ENCODE data around the gene EFCAB7.

EFCAB7 gene, protein sequence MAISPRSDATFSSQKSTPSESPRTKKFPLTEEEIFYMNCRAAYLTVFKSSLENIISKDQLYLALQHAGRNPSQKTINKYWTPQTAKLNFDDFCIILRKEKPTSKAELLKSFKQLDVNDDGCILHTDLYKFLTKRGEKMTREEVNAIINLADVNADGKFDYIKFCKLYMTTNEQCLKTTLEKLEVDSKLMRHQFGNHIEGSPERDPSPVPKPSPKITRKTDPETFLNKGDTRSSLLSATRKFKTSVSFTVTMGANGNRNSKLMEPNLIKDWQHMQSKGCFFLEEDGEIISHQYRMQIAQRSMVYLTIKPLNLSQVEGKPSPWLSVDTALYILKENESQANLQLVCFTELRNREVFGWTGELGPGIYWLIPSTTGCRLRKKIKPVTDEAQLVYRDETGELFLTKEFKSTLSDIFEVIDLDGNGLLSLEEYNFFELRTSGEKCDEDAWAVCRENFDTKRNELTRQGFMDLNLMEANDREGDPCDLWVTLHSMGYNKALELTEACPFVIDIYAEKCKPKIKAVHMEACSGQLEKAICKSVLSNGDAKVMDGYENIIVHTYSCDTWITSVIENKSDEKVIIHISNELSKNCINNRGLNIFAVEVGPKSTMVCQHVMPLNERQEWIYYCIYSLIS

GRCh38 chr1:63522891-63523728 lies at the start of gene EFCAB7, which contains the start of gene ITGB3BP:
Gene EFCAB7, plus strand, starts transcription at chr1:63523525. Its CDS starts 2,048 bp downstream, at chr1:63525573.
Gene ITGB3BP, minus strand, starts transcription at chr1:63523225. Its CDS starts 92 bp downstream, at chr1:63523133.
- DNase-seq (ENCODE audit: low read depth in 2 of 2, low spot score in 1 of 2) = peak; percentile 56 to 57

- no peak for DNase-seq (ENCODE audit: low read depth in 2 of 2, low spot score in 1 of 2)
Observed at GRCh38 chr1:63475761-63476160, 47.6 kb upstream of the EFCAB7 start.

DNA sequence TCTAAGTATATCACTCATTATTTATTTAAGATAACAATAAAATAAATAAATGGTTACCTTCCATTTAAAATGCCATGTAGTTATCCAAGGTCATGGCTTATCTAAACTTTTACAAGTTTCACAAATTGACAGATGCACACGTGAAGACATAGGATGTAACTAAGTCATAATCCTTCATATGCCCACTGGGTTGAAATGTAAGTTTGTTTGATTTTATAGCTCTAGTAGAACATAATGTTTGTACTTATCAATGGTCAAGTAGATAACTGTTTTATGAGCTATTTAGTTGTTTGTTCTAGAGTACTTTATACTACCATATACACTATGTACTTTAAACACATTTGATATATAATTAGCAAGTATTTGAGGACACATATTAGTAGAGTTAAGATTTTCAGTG lies 43.3 kb upstream of the EFCAB7 start:
- DNase-seq (ENCODE audit: low read depth in 2 of 2, low spot score in 1 of 2) = no peak

DNA sequence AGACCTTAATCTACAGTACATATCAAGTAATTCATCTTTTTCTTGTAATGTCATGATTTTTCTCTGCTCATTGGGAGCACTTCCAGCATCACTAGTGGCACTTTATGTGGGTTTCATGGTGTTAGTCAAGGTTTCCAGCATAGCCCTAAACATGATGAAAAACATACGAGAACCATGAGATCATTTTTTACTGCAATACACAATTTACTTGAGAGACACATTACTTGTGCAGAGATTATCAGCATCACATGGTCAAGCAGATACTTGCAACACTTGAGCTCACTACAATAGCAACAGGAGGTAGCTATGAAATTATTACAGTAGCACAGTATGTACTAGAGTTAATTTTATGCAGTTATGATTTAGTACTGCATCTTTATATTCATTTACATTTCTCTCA lies 36.7 kb upstream of the EFCAB7 start:
- no peak for DNase-seq (ENCODE audit: low read depth in 2 of 2, low spot score in 1 of 2)

GRCh38 chr1:63487336-63488065 lies 35.8 kb upstream of the EFCAB7 start:
- no peak for DNase-seq (ENCODE audit: low read depth in 2 of 2, low spot score in 1 of 2)

- no peak for DNase-seq (ENCODE audit: low read depth in 2 of 2, low spot score in 1 of 2)
Observed at GRCh38 chr1:63497577-63497976, 25.7 kb upstream of the EFCAB7 start.

DNA sequence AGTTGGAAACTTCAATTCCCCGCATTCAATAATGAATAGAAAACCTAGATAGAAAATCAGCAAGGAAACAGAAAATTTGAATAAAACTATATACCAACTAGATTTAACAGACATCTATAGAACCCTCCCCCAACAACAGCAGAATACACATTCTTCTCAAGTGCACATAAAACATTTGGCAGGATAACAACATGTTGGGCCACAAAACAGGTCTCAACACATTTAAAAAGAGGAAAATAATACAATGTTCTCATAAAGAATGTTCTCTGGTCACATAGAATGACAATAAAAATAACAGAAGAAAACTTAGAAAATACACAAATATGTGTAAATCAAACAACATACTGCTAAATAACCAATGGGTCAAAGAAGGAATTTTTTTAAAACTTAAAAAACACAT lies 25.2 kb upstream of the EFCAB7 start:
- DNase-seq (ENCODE audit: low read depth in 2 of 2, low spot score in 1 of 2) = no peak

- no peak for DNase-seq (ENCODE audit: low read depth in 2 of 2, low spot score in 1 of 2)
Observed at GRCh38 chr1:63501256-63501655, 22.1 kb upstream of the EFCAB7 start.

GRCh38 chr1:63506782-63507181 lies 16.5 kb upstream of the EFCAB7 start:
- DNase-seq (ENCODE audit: low read depth in 2 of 2, low spot score in 1 of 2) = no peak

GRCh38 chr1:63509718-63510117 lies 13.6 kb upstream of the EFCAB7 start:
- DNase-seq (ENCODE audit: low read depth in 2 of 2, low spot score in 1 of 2) = no peak

GRCh38 chr1:63512584-63512983 lies 10.7 kb upstream of the EFCAB7 start:
- no peak for DNase-seq (ENCODE audit: low read depth in 2 of 2, low spot score in 1 of 2)

DNA sequence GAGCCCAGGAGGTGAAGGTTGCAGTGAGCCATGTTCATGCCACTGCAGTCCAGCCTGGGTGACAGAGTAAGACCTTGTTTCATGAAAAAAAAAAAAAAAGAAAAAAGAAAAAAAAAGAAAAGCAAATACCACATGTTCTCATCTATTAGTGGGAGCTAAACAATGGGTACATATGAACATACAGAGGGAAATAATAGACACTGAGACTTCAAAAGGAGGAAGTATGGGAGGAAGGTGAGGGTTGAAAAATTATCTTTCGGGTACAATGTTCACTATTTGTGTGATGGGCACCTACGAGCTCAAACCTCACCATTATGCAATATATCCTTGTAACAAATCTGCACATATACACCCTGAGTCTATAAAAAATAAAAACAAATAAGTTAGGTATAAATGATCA lies 6.7 kb upstream of the EFCAB7 start:
- DNase-seq (ENCODE audit: low read depth in 2 of 2, low spot score in 1 of 2) = no peak

DNA sequence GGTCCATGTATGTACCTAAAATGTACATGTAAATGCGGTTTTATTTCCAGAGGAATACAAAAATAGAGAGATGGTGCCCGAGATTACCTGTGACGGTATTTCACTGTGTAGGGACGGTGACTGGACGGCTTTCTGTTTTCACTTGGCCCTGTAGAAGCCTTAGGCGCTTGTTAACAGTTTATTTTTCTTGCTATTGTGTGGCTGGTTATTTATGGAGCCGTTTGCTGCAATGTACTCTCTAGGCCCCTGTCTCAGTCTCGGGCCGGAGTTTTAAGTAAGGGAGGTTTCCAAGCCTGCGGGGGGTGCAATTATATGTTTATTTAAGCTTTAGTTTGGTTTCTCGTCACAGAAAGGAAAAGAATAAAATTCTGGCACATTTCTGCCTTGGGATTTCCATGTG lies 413 bp downstream of the EFCAB7 start:
- DNase-seq (ENCODE audit: low read depth in 2 of 2, low spot score in 1 of 2) = no peak

DNA sequence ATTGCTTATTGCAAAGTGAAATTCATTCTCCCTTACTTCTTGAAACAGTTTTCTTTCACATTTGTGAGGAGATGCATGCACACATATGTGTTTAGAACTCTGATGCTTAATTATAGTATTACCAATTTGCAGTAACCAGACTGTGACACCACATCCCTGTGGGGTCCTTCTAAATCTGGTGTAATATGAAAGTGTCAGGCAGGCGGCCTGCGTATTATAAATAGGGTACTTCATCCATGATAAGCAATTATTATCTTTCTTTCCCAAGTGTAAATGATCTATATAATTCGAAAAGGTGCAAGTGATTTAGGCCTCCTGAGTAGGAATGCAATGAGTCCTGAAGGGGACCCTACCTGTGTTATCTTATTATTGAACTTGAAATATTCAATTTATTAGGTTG lies 876 bp downstream of the EFCAB7 start:
- no peak for DNase-seq (ENCODE audit: low read depth in 2 of 2, low spot score in 1 of 2)

DNA sequence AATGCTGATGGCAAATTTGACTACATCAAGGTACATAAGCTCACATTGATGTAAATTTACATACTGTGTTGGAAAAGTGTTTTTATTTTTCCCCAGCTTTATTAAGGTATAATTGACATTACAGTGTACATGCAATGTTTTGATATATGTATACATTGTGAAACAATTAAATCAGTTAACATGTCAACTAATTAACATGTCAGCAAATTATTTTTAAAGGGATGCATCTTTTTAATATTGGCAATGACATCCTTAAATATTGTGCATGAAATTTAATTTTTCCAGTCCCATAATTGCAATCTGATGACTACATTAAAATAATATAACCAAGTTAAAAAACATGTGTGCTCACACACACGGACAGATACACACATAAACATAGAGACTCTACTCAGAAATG lies 9.4 kb downstream of the EFCAB7 start:
- no peak for DNase-seq (ENCODE audit: low read depth in 2 of 2, low spot score in 1 of 2)

GRCh38 chr1:63533931-63534330 lies 10.6 kb downstream of the EFCAB7 start:
- no peak for DNase-seq (ENCODE audit: low read depth in 2 of 2, low spot score in 1 of 2)

GRCh38 chr1:63534406-63534805 lies 11.1 kb downstream of the EFCAB7 start:
- no peak for DNase-seq (ENCODE audit: low read depth in 2 of 2, low spot score in 1 of 2)

DNA sequence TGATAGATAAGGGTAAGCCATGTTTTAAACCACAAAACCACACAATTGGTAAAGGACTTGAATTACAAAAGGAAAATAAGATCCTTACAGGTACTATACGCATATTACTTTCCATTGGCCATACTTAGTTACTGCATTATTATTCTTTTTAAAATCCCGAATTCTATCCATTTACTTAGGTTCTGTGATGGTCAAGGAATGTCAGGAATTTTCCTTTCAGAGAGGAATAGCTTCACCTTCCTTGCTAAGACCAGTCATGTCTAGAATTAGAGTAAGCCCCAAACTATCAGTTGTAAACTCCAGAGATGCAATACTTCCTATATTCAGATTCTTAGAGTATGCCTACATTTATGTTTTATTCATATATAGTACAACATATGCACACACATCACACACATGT lies 13.7 kb downstream of the EFCAB7 start:
- no peak for DNase-seq (ENCODE audit: low read depth in 2 of 2, low spot score in 1 of 2)

DNA sequence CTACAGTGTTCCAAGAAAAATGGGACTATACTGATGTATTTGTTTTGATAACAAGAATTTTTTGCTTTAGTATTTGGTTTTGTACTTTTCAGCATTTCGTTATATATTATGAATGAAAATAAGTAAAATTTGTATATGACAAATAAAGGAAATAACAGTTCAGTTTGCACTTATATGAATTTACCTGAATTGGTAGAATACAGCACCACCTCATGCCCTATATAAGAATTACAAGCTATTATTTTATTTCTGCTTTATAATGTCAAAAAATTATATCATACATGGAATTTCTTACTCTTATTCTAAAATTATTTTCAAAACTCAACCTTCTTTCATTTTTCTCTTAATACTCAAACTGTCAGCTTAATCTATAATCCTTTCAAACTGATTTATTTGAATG lies 14.6 kb downstream of the EFCAB7 start:
- DNase-seq (ENCODE audit: low read depth in 2 of 2, low spot score in 1 of 2) = no peak

- DNase-seq (ENCODE audit: low read depth in 2 of 2, low spot score in 1 of 2) = no peak
Observed at GRCh38 chr1:63545780-63546179, 22.5 kb downstream of the EFCAB7 start.

DNA sequence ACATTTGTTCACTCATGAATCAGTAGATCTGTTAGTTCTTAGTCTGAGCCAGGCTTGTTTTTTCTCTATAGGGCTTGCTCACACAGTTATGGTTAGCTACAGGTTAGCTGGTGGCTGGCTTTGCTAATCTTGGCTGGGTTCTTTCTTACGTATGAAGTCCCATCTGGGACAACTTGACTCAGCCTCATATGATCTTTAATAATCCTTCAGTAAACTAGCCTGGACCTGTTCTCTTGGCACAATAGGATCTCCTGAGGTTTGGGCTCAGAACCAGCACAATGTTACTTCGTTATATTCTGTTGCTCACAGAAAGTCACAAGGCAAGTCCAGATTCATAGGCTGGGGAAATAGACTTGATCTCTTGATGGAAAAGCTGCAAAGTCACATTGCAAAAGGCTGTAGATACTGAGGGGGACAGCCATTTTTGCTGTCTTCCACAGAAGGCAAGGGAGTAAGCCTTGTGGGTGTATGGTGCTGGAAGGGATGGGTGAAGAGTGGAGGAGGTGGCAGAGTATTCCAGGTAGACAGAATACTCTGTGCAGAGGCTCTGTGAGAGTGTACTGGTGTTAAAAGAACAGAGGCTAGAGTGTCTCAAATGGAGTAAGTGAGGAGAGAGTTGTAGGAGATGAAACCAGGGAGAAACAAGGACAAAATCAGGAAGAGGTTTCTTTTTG lies 24.4 kb downstream of the EFCAB7 start:
- DNase-seq (ENCODE audit: low read depth in 2 of 2, low spot score in 1 of 2) = no peak
